ENCODE measurements around the gene MRC2.

DNA sequence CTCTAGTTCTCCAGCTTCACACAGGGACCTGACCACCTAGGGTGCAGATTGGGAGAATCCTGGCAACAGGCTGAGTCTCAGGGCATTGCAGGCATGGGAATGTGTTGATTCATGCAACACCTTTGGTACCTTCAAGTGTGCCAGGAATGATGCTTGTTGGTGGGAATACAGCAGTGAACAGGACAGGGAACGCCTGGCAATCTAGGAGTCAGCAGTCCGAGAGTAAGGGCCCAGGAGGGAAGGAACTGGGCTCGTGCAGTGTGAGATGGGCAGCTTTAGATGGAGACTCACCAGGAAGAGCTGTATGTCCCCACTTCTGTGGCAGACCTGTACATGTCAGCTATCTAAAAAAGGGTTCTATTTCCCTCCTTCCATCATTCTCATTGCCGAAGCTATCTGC lies 12.0 kb upstream of the MRC2 start:
- TF ChIP-seq, protein P1, sequence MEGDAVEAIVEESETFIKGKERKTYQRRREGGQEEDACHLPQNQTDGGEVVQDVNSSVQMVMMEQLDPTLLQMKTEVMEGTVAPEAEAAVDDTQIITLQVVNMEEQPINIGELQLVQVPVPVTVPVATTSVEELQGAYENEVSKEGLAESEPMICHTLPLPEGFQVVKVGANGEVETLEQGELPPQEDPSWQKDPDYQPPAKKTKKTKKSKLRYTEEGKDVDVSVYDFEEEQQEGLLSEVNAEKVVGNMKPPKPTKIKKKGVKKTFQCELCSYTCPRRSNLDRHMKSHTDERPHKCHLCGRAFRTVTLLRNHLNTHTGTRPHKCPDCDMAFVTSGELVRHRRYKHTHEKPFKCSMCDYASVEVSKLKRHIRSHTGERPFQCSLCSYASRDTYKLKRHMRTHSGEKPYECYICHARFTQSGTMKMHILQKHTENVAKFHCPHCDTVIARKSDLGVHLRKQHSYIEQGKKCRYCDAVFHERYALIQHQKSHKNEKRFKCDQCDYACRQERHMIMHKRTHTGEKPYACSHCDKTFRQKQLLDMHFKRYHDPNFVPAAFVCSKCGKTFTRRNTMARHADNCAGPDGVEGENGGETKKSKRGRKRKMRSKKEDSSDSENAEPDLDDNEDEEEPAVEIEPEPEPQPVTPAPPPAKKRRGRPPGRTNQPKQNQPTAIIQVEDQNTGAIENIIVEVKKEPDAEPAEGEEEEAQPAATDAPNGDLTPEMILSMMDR (IDR thresholded peaks at IDR 0.05; ENCODE audit: borderline replicate concordance, extremely low read depth, low read length, poor library complexity, severe bottlenecking): no peak
- no peak for TF ChIP-seq EZH2 (IDR thresholded peaks at IDR 0.05; ENCODE audit: borderline replicate concordance, low read depth, low read length, severe bottlenecking)
